BJ (cell line): ENCODE data around the gene CHD9. TPM values are rescaled to one million over a fixed set of nuclear protein-coding genes. Genes with fewer than 3 reads are reported as not detected.

Experiments used
- CTCF ChIA-PET: fragments of 350-600 bp; formaldehyde crosslinking; extraction: SDS; loops from one replicate; lab custom pipeline; 2021; ENCODE audit warnings: antibody characterized with exemption, inconsistent platforms; lab: Yijun Ruan, JAX
- POLR2A ChIA-PET: fragments of 300-600 bp; sonication (Branson Sonifier 250); formaldehyde crosslinking; extraction: SDS; loops from one replicate; lab custom pipeline; 2021; ENCODE audit warnings: antibody characterized with exemption; lab: Charles Lee
- DNase-seq: peaks from one replicate; pipeline ENCODE4 v3.0.0-alpha.2; 2011; ENCODE audit warnings: low read depth
- H3K27me3 ChIP-seq: 2 replicates; pipeline ENCODE4 v1.6.0; 2011; ENCODE audit warnings: low read length; ENCODE audit not compliant: control insufficient read depth, insufficient read depth
- H3K36me3 ChIP-seq: 2 replicates; pipeline ENCODE4 v1.5.1; 2011; ENCODE audit warnings: low read length; ENCODE audit not compliant: control insufficient read depth, insufficient read depth
- H3K4me3 ChIP-seq: 2 replicates; pipeline ENCODE4 v1.5.1; 2011; ENCODE audit warnings: low read depth, mild to moderate bottlenecking, control low read depth, low read length
- CTCF ChIP-seq: IDR thresholded peaks from 2 replicates; pipeline ENCODE4 v1.5.1; 2011; ENCODE audit warnings: low read depth, mild to moderate bottlenecking, control low read depth, inconsistent platforms, low read length, moderate library complexity; ENCODE audit not compliant: insufficient read depth
- polyA plus RNA-seq: library from polyadenylated mRNA; depleted of rRNA; stranded (reverse); fragments of >200 nt; gene quantifications from 2 replicates; pipeline ENCODE4 v1.2.3, GENCODE V29; 2011

CHD9 gene
- polyA plus RNA-seq, 1 experiment: 13.1 TPM

- H3K36me3 ChIP-seq: peaks cover 8% of the 10 kb centered on the region
- DNase-seq: no peak
- ChIA-PET POLR2A (no interaction called here), CTCF (no interaction called here)
- H3K27me3 ChIP-seq: no peaks in the 10 kb centered on the region
- no peak for TF ChIP-seq CTCF
- no peak overlapping the region for H3K4me3 ChIP-seq
These were observed 180.0 kb downstream of the CHD9 start for GRCh38 chr16:53234836-53235235.

GRCh38 chr16:53235851-53236250 is 181.1 kb downstream of the CHD9 start:
- ChIA-PET CTCF (no interaction called here), POLR2A (no interaction called here)
- Histone ChIP-seq H3K36me3 (peaks cover 8% of the 10 kb centered on the region), H3K27me3 (no peaks in the 10 kb centered on the region), H3K4me3 (no peak overlapping the region)
- DNase-seq: no peak
- no peak for TF ChIP-seq CTCF

- ChIA-PET POLR2A (no interaction called here), CTCF (no interaction called here)
- H3K36me3 ChIP-seq: peaks cover 7% of the 10 kb centered on the region
- no peaks in the 10 kb centered on the region for H3K27me3 ChIP-seq
- DNase-seq: no peak
- no peak overlapping the region for H3K4me3 ChIP-seq
- TF ChIP-seq CTCF: no peak
These were observed 194.5 kb downstream of the CHD9 start for GRCh38 chr16:53249331-53249730.

GRCh38 chr16:53257001-53257400 is 202.2 kb downstream of the CHD9 start:
- CTCF ChIA-PET: no interaction called here
- peak; percentile 18 for DNase-seq

GRCh38 chr16:53258809-53259208 is 204.0 kb downstream of the CHD9 start:
- no peak overlapping the region for H3K4me3 ChIP-seq
- ChIA-PET CTCF (interaction anchor here (1.8 kb wide), 1 partner anchor 11 kb away, joined by 6 read pairs; no protein-coding TSS in a partner anchor), POLR2A (no interaction called here)
- H3K27me3 ChIP-seq: no peaks in the 10 kb centered on the region
- no peak for DNase-seq
- H3K36me3 ChIP-seq: peaks cover 2% of the 10 kb centered on the region; the same call in 1 of the 2 replicates
- no peak for TF ChIP-seq CTCF

More at GRCh38 chr16:53257001-53257400, 202.2 kb downstream of the CHD9 start:
- H3K4me3 ChIP-seq: no peak overlapping the region
- no peak for TF ChIP-seq CTCF
- H3K27me3 ChIP-seq: no peaks in the 10 kb centered on the region
- peaks cover 5% of the 10 kb centered on the region for H3K36me3 ChIP-seq
- POLR2A ChIA-PET: interaction anchor here (0.6 kb wide), 1 partner anchor 165 kb away, joined by 8 read pairs; no protein-coding TSS in a partner anchor
